HL-60 (cell line): ENCODE measurements around the gene GPD2.

Experiments
- DNase-seq, 2 experiments: peaks; one replicate each; pipeline ENCODE4 v3.0.0-alpha.2; 2010 to 2020; ENCODE audit warnings: low read depth in 1 of 2, low spot score in 1 of 2
- H3K27ac ChIP-seq: fragments of 250-450 bp; sonication (Bioruptor Pico); replicated peaks from 2 replicates; pipeline ENCODE4 v1.5.1; 2020; ENCODE audit warnings: mild to moderate bottlenecking, moderate library complexity
- H3K27me3 ChIP-seq: fragments of 250-450 bp; sonication (Bioruptor Pico); 2 replicates; pipeline ENCODE4 v1.5.1; 2021; ENCODE audit warnings: mild to moderate bottlenecking, moderate library complexity; ENCODE audit not compliant: insufficient read depth, poor library complexity, severe bottlenecking
- H3K4me3 ChIP-seq: replicated peaks from 2 replicates; pipeline ENCODE4 v1.5.1; 2011; ENCODE audit warnings: mild to moderate bottlenecking, control low read depth, low read length; ENCODE audit not compliant: insufficient read depth
- CTCF ChIP-seq: IDR thresholded peaks from one replicate; pipeline ENCODE4 v1.5.1; 2011; ENCODE audit warnings: low read length, control low read depth, inconsistent platforms; ENCODE audit not compliant: insufficient read depth
- GABPA ChIP-seq: IDR thresholded peaks from 2 replicates; pipeline ENCODE4 v1.6.1; 2012; ENCODE audit warnings: low read depth
- POLR2AphosphoS5 ChIP-seq: IDR thresholded peaks from 2 replicates; pipeline ENCODE4 v1.6.1; 2012; ENCODE audit warnings: low read depth
- REST ChIP-seq: IDR thresholded peaks from 2 replicates; pipeline ENCODE4 v1.6.1; 2012; ENCODE audit warnings: low read depth; ENCODE audit not compliant: insufficient replicate concordance
- SPI1 ChIP-seq: IDR thresholded peaks from 2 replicates; pipeline ENCODE4 v1.6.1; 2012; ENCODE audit warnings: low read depth, mild to moderate bottlenecking, borderline replicate concordance

GPD2 gene

GRCh38 chr2:156397229-156397628 lies 39.0 kb upstream of the GPD2 start:
- Histone ChIP-seq H3K4me3 (no peak overlapping the region), H3K27ac (no peak overlapping the region), H3K27me3 (no peaks in the 10 kb centered on the region)
- no peak for TF ChIP-seq GABPA
- TF ChIP-seq SPI1, result no peak
- TF ChIP-seq POLR2AphosphoS5, result no peak
- no peak for TF ChIP-seq CTCF
- TF ChIP-seq REST, result no peak
- DNase-seq, result no peak

- no peak overlapping the region for H3K4me3 ChIP-seq
- no peak overlapping the region for H3K27ac ChIP-seq
- DNase-seq, result peak in 1 of 2 experiments; percentile 45
- TF ChIP-seq CTCF, result no peak
- no peak for TF ChIP-seq POLR2AphosphoS5
- no peak for TF ChIP-seq SPI1
- TF ChIP-seq REST, result no peak
- TF ChIP-seq GABPA, result no peak
- no peaks in the 10 kb centered on the region for H3K27me3 ChIP-seq
Observed at GRCh38 chr2:156398176-156398575, 38.0 kb upstream of the GPD2 start.

DNA sequence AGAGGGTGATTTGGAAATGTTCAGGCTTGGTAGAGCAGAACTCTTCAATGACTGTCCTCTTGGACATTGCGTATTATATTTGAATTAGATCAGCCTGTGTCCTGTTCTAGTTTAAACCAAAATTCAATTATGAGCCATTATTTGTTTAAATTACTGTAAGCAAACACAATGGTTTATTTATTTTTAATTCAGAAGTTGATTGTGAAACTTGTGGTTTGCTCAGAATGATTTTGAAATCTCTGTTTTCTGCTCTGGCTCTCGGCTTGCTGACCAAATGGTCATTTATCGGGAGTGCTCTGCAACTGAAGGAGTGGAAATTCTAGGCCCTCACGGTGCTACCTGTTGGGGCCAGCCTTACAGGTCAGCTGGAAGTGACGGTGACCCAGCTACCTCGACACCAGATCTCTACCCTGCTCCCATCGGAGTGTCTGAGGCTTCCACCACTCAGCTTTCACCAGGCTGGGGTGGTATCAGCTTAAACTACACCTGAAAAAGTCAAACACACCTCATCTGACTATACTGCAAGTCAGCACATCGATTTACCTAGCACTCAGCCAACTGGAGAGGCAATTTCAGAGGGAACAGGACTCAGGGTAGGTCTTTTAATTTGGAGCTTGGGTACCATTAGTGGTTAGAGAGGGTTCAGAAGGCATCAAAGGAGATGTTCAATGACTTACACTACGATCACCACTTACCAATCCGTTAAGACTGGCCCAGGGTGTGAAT lies 36.8 kb upstream of the GPD2 start:
- Histone ChIP-seq H3K27me3 (no peaks in the 10 kb centered on the region), H3K4me3 (peak overlapping the region; percentile 78), H3K27ac (no peak overlapping the region)
- no peak for TF ChIP-seq REST
- TF ChIP-seq SPI1, result no peak
- TF ChIP-seq GABPA, result no peak
- TF ChIP-seq CTCF, result no peak
- no peak for TF ChIP-seq POLR2AphosphoS5
- DNase-seq, result no peak
